HEK293 (cell line): Measurements from ENCODE around the gene CADPS2.

Experiments used
- CTCF ChIP-seq: fragments of 450-650 bp; formaldehyde crosslinking; IDR thresholded peaks from 2 replicates; pipeline ENCODE4 v1.5.1; 2016; ENCODE audit warnings: missing biosample characterization, missing genetic modification characterization
- ELK4 ChIP-seq: IDR thresholded peaks from 2 replicates; pipeline ENCODE4 v1.6.1; 2011; ENCODE audit warnings: mild to moderate bottlenecking, low read depth, low read length, borderline replicate concordance
- HIC1 ChIP-seq: fragments of 450-650 bp; formaldehyde crosslinking; IDR thresholded peaks from 2 replicates; pipeline ENCODE4 v1.5.1; 2016; ENCODE audit warnings: missing biosample characterization, missing genetic modification characterization
- HOXD13 ChIP-seq: sonication (generic); formaldehyde crosslinking; IDR thresholded peaks from 2 replicates; pipeline ENCODE4 v1.8.0; 2022; ENCODE audit warnings: missing genetic modification reagents, borderline replicate concordance
- KLF1 ChIP-seq: fragments of 450-650 bp; formaldehyde crosslinking; IDR thresholded peaks from 2 replicates; pipeline ENCODE4 v1.5.1; 2016; ENCODE audit warnings: missing biosample characterization, missing genetic modification characterization
- KLF10 ChIP-seq: fragments of 450-650 bp; IDR thresholded peaks from 2 replicates; pipeline ENCODE4 v1.5.1; 2018; ENCODE audit warnings: missing biosample characterization, mild to moderate bottlenecking, missing genetic modification characterization
- KLF7 ChIP-seq: fragments of 450-650 bp; formaldehyde crosslinking; IDR thresholded peaks from 2 replicates; pipeline ENCODE4 v1.5.1; 2016; ENCODE audit warnings: missing biosample characterization, missing genetic modification characterization, borderline replicate concordance
- KLF8 ChIP-seq: fragments of 450-650 bp; formaldehyde crosslinking; IDR thresholded peaks from 2 replicates; pipeline ENCODE4 v1.5.1; 2016; ENCODE audit warnings: missing biosample characterization, missing genetic modification characterization
- PBX3 ChIP-seq: sonication (generic); formaldehyde crosslinking; IDR thresholded peaks from 2 replicates; pipeline ENCODE4 v1.8.1; 2022; ENCODE audit warnings: mild to moderate bottlenecking, moderate library complexity, missing genetic modification reagents
- PRDM4 ChIP-seq: fragments of 450-650 bp; formaldehyde crosslinking; IDR thresholded peaks from 2 replicates; pipeline ENCODE4 v1.5.1; 2017; ENCODE audit warnings: missing biosample characterization, missing genetic modification characterization
- ZBTB7A ChIP-seq: fragments of 450-650 bp; formaldehyde crosslinking; IDR thresholded peaks from 2 replicates; pipeline ENCODE4 v1.5.1; 2016; ENCODE audit warnings: low read depth, missing biosample characterization, missing genetic modification characterization
- ZBTB8A ChIP-seq: fragments of 450-650 bp; formaldehyde crosslinking; IDR thresholded peaks from 2 replicates; pipeline ENCODE4 v1.5.1; 2016; ENCODE audit warnings: missing biosample characterization, missing genetic modification characterization
- ZNF132 ChIP-seq: fragments of 450-650 bp; formaldehyde crosslinking; IDR thresholded peaks from 2 replicates; pipeline ENCODE4 v1.5.1; 2017; ENCODE audit warnings: missing biosample characterization, missing genetic modification characterization, borderline replicate concordance
- ZNF148 ChIP-seq: fragments of 450-650 bp; formaldehyde crosslinking; IDR thresholded peaks from 2 replicates; pipeline ENCODE4 v1.5.0; 2017; ENCODE audit warnings: missing biosample characterization, missing genetic modification characterization, borderline replicate concordance
- ZNF24 ChIP-seq: fragments of 450-650 bp; formaldehyde crosslinking; IDR thresholded peaks from 2 replicates; pipeline ENCODE4 v1.5.1; 2016; ENCODE audit warnings: missing biosample characterization, missing genetic modification characterization
- ZNF335 ChIP-seq: fragments of 450-650 bp; formaldehyde crosslinking; conservative IDR thresholded peaks from 2 replicates; pipeline ENCODE4 v1.5.1; 2016; ENCODE audit warnings: missing biosample characterization, missing genetic modification characterization
- ZNF521 ChIP-seq: fragments of 450-650 bp; formaldehyde crosslinking; IDR thresholded peaks from 2 replicates; pipeline ENCODE4 v1.5.1; 2017; ENCODE audit warnings: missing biosample characterization, mild to moderate bottlenecking, missing genetic modification characterization
- ZNF549 ChIP-seq: fragments of 450-650 bp; IDR thresholded peaks from 2 replicates; pipeline ENCODE4 v1.5.1; 2018; ENCODE audit warnings: missing biosample characterization, missing genetic modification characterization, mild to moderate bottlenecking, inconsistent platforms, moderate library complexity
- ZNF558 ChIP-seq: fragments of 450-650 bp; formaldehyde crosslinking; IDR thresholded peaks from 2 replicates; pipeline ENCODE4 v1.5.1; 2016; ENCODE audit warnings: missing biosample characterization, missing genetic modification characterization
- ZNF623 ChIP-seq: fragments of 450-650 bp; formaldehyde crosslinking; IDR thresholded peaks from 2 replicates; pipeline ENCODE4 v1.5.1; 2016; ENCODE audit warnings: missing biosample characterization, missing genetic modification characterization
- ZNF660 ChIP-seq: fragments of 450-650 bp; IDR thresholded peaks from 2 replicates; pipeline ENCODE4 v1.5.1; 2018; ENCODE audit warnings: missing biosample characterization, mild to moderate bottlenecking, missing genetic modification characterization
- ZNF76 ChIP-seq: fragments of 450-650 bp; formaldehyde crosslinking; IDR thresholded peaks from 2 replicates; pipeline ENCODE4; 2016; ENCODE audit warnings: low read depth, missing biosample characterization, missing genetic modification characterization, borderline replicate concordance
- ZNF777 ChIP-seq: fragments of 450-650 bp; formaldehyde crosslinking; IDR thresholded peaks from 2 replicates; pipeline ENCODE4 v1.5.1; 2017; ENCODE audit warnings: missing biosample characterization, missing genetic modification characterization, borderline replicate concordance
- ZNF843 ChIP-seq: fragments of 450-650 bp; formaldehyde crosslinking; IDR thresholded peaks from 2 replicates; pipeline ENCODE4 v1.5.1; 2016; ENCODE audit warnings: missing biosample characterization, missing genetic modification characterization

CADPS2 gene

GRCh38 chr7:122885583-122886356 lies 490 bp downstream of the CADPS2 start (continued):
- no peak for TF ChIP-seq ELK4
- peak; percentile 15; the same call in 1 of the 2 replicates for TF ChIP-seq KLF10 (tag by site-specific recombination)
- TF ChIP-seq HIC1: no peak
- no peak for TF ChIP-seq ZNF148 (tag by site-specific recombination)
- TF ChIP-seq ZNF777 (tag by site-specific recombination): peak; percentile 17; the same call in 1 of the 2 replicates
- no peak for TF ChIP-seq ZBTB8A
- no peak for TF ChIP-seq KLF1 (tag by site-specific recombination)
- no peak for TF ChIP-seq PRDM4 (tag by site-specific recombination)
- TF ChIP-seq ZNF76 (tag by site-specific recombination): peak; percentile 35; the same call in 1 of the 2 replicates
- TF ChIP-seq ZNF132: no peak
- TF ChIP-seq PBX3 (CRISPR knock-in tag): no peak
- peak; percentile 74 for TF ChIP-seq ZNF335 (tag by site-specific recombination)
- TF ChIP-seq HOXD13 (CRISPR knock-in tag): no peak
- no peak for TF ChIP-seq ZNF623 (tag by site-specific recombination)
- TF ChIP-seq ZNF660 (tag by site-specific recombination): peak; percentile 5; the same call in 1 of the 2 replicates
- no peak for TF ChIP-seq ZBTB7A (tag by site-specific recombination)
- no peak for TF ChIP-seq KLF7
- no peak for TF ChIP-seq ZNF843 (tag by site-specific recombination)
- TF ChIP-seq ZNF558 (tag by site-specific recombination): no peak
- peak; percentile 63 for TF ChIP-seq CTCF (tag by site-specific recombination)
- TF ChIP-seq KLF8 (tag by site-specific recombination): no peak
- no peak for TF ChIP-seq ZNF521 (tag by site-specific recombination)
- no peak for TF ChIP-seq ZNF24 (tag by site-specific recombination)
- 0 out of 2 replicates have a peak, but pooled peaks have one; percentile 22 for TF ChIP-seq ZNF549 (tag by site-specific recombination)
